GM12873 (cell line): Measurements from ENCODE around the gene FCMR.

Source experiments
- TF ChIP-seq, protein P1 (sequence below): IDR thresholded peaks from 2 replicates; pipeline ENCODE4 v1.5.1; 2012; ENCODE audit warnings: low read depth, mild to moderate bottlenecking, moderate library complexity, low read length, control low read depth; ENCODE audit not compliant: insufficient read depth; ENCODE audit errors: missing control alignments

The FCMR gene

DNA sequence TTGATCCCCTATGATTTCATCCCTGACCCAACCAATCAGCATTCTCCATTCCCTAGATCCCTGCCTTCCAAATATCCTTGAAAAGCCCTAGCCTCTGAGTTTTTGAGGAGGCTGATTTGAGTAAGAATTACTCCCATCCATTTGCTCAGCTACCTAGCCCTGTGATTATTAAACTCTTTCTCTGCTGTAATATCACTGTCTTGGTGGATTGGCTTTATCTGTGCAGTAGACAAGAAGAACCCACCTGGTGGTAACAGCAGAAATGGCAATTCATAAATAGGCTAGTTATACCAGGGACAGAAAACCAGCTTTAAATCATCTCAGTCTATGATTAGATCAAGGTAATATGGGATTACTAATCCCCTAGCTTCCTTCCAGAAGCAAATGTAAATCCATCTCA is 43.3 kb downstream of the FCMR start:
- TF ChIP-seq, protein P1, sequence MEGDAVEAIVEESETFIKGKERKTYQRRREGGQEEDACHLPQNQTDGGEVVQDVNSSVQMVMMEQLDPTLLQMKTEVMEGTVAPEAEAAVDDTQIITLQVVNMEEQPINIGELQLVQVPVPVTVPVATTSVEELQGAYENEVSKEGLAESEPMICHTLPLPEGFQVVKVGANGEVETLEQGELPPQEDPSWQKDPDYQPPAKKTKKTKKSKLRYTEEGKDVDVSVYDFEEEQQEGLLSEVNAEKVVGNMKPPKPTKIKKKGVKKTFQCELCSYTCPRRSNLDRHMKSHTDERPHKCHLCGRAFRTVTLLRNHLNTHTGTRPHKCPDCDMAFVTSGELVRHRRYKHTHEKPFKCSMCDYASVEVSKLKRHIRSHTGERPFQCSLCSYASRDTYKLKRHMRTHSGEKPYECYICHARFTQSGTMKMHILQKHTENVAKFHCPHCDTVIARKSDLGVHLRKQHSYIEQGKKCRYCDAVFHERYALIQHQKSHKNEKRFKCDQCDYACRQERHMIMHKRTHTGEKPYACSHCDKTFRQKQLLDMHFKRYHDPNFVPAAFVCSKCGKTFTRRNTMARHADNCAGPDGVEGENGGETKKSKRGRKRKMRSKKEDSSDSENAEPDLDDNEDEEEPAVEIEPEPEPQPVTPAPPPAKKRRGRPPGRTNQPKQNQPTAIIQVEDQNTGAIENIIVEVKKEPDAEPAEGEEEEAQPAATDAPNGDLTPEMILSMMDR, result peak; percentile 36

DNA sequence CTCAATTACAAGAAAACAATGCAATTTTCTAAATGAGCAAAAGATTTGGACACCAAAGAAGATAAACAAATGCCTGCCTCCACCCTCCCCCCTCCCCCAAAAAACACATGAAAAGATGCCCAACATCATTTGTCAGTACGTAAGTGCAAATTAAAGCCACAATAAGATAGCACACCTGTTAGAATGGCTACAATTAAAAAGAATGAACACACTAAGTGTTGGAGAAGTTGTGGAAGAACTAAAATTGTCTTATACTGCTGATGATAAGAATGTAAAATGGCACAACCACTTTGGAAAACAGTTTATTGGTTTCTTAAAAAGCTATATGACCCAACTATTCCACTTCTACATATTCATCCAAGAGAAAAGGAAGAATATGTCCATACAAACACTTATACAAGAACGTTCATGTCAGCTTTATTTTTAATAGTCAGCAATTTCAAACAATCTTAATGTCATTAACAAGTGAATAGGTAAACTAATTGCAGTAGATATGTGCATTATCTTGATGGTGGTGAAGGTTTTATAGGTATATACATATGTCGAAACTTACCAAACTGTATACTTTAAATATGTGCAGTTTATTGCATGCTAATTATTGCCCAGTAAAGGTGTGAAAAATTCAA is 45.9 kb downstream of the FCMR start:
- TF ChIP-seq, protein P1, result no peak

DNA sequence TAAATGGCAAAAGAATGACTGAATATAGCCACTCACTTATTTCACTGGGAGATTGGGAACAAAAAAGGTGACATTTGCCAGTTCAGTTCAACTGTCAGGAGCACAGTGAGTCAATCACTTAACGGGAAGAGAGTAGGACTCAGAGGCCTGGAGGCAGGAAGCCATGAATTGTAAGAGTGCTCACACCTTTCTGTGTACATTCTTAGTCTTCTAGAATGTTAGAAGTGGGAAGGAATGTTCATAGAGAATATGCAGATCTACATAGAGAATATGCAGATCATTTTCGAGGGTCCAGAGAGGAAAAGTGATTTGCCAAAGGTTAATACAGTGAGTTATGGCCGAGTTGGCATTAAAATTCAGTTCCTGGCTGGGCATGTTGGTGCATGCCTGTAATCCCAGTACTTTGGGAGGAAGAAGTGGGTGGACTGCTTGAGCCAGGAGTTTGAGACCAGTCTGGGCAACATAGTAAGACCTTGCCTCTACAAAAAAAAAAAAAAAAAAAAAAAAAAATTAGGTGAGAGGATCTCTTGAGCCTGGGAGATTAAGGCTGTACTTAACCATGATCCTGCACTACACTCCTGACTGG is 48.0 kb downstream of the FCMR start:
- TF ChIP-seq, protein P1, result no peak

DNA sequence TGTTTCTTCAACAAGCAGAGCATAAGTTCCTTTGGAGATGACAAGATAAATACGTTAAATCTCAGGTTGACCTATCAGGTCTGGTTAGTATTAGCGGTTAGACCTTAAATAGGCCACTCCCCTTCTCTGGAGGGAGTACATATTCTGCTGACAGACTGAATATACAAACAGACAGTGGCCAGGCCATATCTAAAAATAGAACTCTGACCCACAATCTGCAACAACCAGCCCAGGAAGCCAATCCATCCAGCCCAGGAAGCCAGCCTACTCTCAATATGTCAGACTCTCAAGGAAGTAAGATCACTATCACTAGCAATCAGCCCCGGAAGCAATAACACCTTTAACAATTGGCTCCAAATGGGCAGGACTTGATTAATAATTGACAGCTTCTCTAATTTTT is 49.6 kb downstream of the FCMR start:
- TF ChIP-seq, protein P1, result no peak

DNA sequence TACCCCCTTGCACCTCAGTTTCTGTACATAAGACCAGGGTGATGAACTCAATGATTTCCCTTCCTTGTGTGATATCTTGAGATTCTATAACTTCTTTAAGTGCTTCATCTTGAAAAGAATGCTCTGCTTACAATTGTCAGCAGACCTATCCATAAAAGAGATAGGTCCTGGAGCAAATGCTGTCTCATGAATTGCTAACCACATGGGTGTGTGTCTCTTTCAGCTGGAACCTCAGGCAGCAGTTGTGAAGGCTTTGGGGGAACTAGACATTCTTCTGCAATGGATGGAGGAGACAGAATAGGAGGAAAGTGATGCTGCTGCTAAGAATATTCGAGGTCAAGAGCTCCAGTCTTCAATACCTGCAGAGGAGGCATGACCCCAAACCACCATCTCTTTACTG is 53.5 kb downstream of the FCMR start:
- TF ChIP-seq, protein P1, result no peak

DNA sequence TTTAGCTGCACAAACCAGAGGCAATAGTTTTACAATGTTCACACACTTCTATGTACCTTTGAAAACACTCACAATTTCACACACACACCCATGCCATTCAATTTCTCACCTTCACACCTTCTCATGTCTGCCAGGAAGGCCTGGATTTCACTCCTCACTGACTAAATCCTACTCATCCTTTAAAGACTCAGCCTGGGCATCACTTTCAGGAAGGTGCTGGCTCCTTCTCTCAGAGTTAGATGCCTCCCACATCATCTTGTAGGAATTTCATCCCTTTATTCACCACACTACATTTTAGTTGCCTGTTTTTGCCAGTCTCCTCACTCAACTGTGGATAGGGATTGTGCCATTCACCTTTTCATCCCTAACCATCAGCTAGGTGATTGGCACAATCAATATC is 54.0 kb downstream of the FCMR start:
- TF ChIP-seq, protein P1, result no peak

DNA sequence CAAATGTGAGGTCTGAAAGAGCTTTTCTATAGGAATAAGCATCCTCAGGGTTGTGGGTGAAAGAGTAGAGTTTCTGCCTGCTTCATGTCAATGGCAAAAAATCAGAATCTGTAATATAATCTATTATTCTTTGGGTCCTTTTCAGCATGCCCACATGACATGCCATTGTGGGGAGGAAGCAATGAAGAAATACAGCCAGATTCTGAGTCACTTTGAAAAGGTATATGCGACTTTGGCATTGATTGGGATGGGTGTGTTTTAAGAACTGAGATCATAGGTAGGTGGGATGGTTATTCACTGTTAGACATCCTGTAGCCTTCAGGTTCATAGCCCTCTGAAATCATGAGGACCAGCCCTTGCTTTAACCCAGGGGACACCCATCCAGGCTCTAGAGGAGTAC is 54.5 kb downstream of the FCMR start:
- TF ChIP-seq, protein P1, result no peak

DNA sequence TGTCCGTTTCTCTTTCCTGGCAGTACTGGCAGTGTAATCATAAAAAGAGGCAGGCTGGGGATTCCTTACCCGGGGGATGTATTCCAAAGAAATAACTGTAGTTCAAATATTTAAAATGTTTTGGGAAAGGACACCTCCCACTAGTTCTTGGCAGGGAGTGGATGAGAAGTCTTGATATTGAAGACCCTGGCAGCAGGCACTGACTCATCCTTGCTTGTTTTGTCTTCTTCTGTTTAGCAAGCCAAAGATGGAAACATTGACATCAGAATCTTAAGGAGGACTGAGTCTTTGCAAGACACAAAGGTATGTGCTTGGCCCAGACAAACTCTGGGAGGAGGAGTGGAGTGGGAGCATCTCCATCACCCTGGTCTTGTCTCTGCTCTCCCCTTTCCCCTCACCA is 55.7 kb downstream of the FCMR start:
- TF ChIP-seq, protein P1, result no peak
